Measurements from ENCODE around the gene LBX2. TPM values are rescaled to one million over a fixed set of nuclear protein-coding genes. Genes with fewer than 3 reads are reported as not detected.

Gene LBX2
- total RNA-seq, 1 experiment from 2014 or later: not detected

- DNase-seq (ENCODE audit: unreplicated experiment): no peak
- no peak overlapping the region for H3K27ac Mint-ChIP-seq (ENCODE audit: low read depth, unreplicated experiment)
- intact Hi-C loops (cut with micrococcal nuclease): no loop called here
- peaks cover 14% of the 10 kb centered on the region for H3K36me3 Mint-ChIP-seq (ENCODE audit: insufficient read depth, unreplicated experiment)
- ChIA-PET CTCF (interaction anchor here (1.5 kb wide), 1 partner anchor 15 kb away, joined by 5 read pairs; the partner anchor contains the start of genes CCDC142 and TTC31), POLR2A (interaction anchor here (0.6 to 1.9 kb wide), 3 partner anchors 8 to 87 kb away, joined by 3 to 9 read pairs (median 3); partner anchors contain the start of gene PCGF1)
- no peak for TF ChIP-seq CTCF (IDR thresholded peaks at IDR 0.05; ENCODE audit: unreplicated experiment)
- BruUV-seq (replicated peaks): no TSS peak
- H3K4me1 Mint-ChIP-seq (ENCODE audit: insufficient read depth, unreplicated experiment): peaks cover 11% of the 10 kb centered on the region
- peak overlapping the region; percentile 51 for H3K4me3 Mint-ChIP-seq (ENCODE audit: unreplicated experiment)
- H3K27me3 Mint-ChIP-seq (ENCODE audit: insufficient read depth, unreplicated experiment): peaks cover 16% of the 10 kb centered on the region
- no peaks in the 10 kb centered on the region for H3K9me3 Mint-ChIP-seq (ENCODE audit: unreplicated experiment)
Measured at GRCh38 chr2:74498500-74499266, 720 bp downstream of the LBX2 start.

GRCh38 chr2:74497777-74498499 lies 1.5 kb downstream of the LBX2 start:
- Mint-ChIP-seq H3K4me1 (ENCODE audit: insufficient read depth, unreplicated experiment) (peaks cover 11% of the 10 kb centered on the region), H3K36me3 (ENCODE audit: insufficient read depth, unreplicated experiment) (peaks cover 8% of the 10 kb centered on the region), H3K27ac (ENCODE audit: low read depth, unreplicated experiment) (no peak overlapping the region), H3K27me3 (ENCODE audit: insufficient read depth, unreplicated experiment) (peaks cover 16% of the 10 kb centered on the region), H3K4me3 (ENCODE audit: unreplicated experiment) (peak overlapping the region; percentile 51), H3K9me3 (ENCODE audit: unreplicated experiment) (no peaks in the 10 kb centered on the region)
- TF ChIP-seq CTCF (IDR thresholded peaks at IDR 0.05; ENCODE audit: unreplicated experiment): no peak
- no peak for DNase-seq (ENCODE audit: unreplicated experiment)
- ChIA-PET POLR2A (interaction anchor here (0.6 to 1.9 kb wide), 4 partner anchors 9 to 89 kb away, joined by 3 to 9 read pairs (median 4); partner anchors contain the start of gene PCGF1), CTCF (interaction anchor here (1.5 kb wide), 1 partner anchor 14 kb away, joined by 5 read pairs; the partner anchor contains the start of genes CCDC142 and TTC31)
- BruUV-seq (replicated peaks): no TSS peak
- intact Hi-C loops (cut with micrococcal nuclease): no loop called here

- POLR2A ChIA-PET: interaction anchor here (0.9 to 1.9 kb wide), 3 partner anchors 10 to 90 kb away, joined by 3 to 9 read pairs (median 4); partner anchors contain the start of genes CCDC142, PCGF1 and TTC31
- no peak for TF ChIP-seq CTCF (IDR thresholded peaks at IDR 0.05; ENCODE audit: unreplicated experiment)
- no TSS peak for BruUV-seq (replicated peaks)
- H3K27me3 Mint-ChIP-seq (ENCODE audit: insufficient read depth, unreplicated experiment): peaks cover 16% of the 10 kb centered on the region
- H3K4me3 Mint-ChIP-seq (ENCODE audit: unreplicated experiment): peak overlapping the region; percentile 51
- no peak overlapping the region for H3K27ac Mint-ChIP-seq (ENCODE audit: low read depth, unreplicated experiment)
- peaks cover 13% of the 10 kb centered on the region for H3K36me3 Mint-ChIP-seq (ENCODE audit: insufficient read depth, unreplicated experiment)
- intact Hi-C loops (cut with micrococcal nuclease): no loop called here
- no peaks in the 10 kb centered on the region for H3K9me3 Mint-ChIP-seq (ENCODE audit: unreplicated experiment)
- no peak for DNase-seq (ENCODE audit: unreplicated experiment)
- H3K4me1 Mint-ChIP-seq (ENCODE audit: insufficient read depth, unreplicated experiment): peaks cover 11% of the 10 kb centered on the region
- CTCF ChIA-PET: interaction anchor here (0.8 to 1.5 kb wide), 3 partner anchors 11 to 91 kb away, joined by 3 to 5 read pairs (median 3); partner anchors contain the start of genes CCDC142 and TTC31
Measured at GRCh38 chr2:74496997-74497776, 2.2 kb downstream of the LBX2 start.
